Nephron progenitor cell (in vitro differentiated cells): ENCODE results near the gene KCNIP3.

Experiments used
- DNase-seq: peaks from one replicate; pipeline ENCODE4 v3.0.0; 2021
- H3K27ac Mint-ChIP-seq: 2 replicates; pipeline ENCODE4 v1.8.0; 2021; ENCODE audit warnings: mild to moderate bottlenecking, moderate library complexity, mixed read lengths
- H3K27me3 Mint-ChIP-seq: 2 replicates; pipeline ENCODE4 v1.8.0; 2021; ENCODE audit warnings: mild to moderate bottlenecking, low read depth, mixed read lengths; ENCODE audit not compliant: poor library complexity
- H3K36me3 Mint-ChIP-seq: 2 replicates; pipeline ENCODE4 v1.8.0; 2021; ENCODE audit warnings: low read depth, mixed read lengths
- H3K4me1 Mint-ChIP-seq: 2 replicates; pipeline ENCODE4 v1.8.0; 2021; ENCODE audit warnings: mixed read lengths
- H3K4me3 Mint-ChIP-seq: 2 replicates; pipeline ENCODE4 v1.8.0; 2021; ENCODE audit warnings: mild to moderate bottlenecking, moderate library complexity, mixed read lengths
- H3K9me3 Mint-ChIP-seq: 2 replicates; pipeline ENCODE4 v1.8.0; 2021; ENCODE audit warnings: mild to moderate bottlenecking, moderate library complexity, mixed read lengths
- TF ChIP-seq, protein P1 (sequence below): fragments of 200-600 bp; sonication (generic); IDR thresholded peaks from 2 replicates; pipeline ENCODE4 v1.5.0; 2021; ENCODE audit warnings: antibody characterized with exemption

The KCNIP3 gene

DNA sequence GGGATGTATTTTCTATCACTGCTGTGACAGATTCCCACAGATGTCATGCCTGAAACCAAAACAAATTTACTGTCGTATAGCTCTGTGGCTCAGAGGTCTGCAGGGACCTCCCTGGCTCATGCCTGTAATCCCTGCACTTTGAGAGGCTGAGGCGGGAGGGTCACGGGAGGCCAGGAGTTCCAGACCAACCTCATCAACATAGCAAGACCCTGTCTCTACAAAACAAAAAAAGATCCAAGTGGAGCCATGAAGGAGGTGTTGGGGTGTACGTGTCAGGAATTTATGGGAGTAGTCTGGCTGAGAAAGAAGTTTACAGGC is 54.4 kb downstream of the KCNIP3 start:
- H3K9me3 Mint-ChIP-seq: peaks cover 10% of the 10 kb centered on the region
- DNase-seq: no peak
- no peak overlapping the region for H3K27ac Mint-ChIP-seq
- H3K4me1 Mint-ChIP-seq: peaks cover 6% of the 10 kb centered on the region
- no peaks in the 10 kb centered on the region for H3K36me3 Mint-ChIP-seq
- no peak overlapping the region for H3K4me3 Mint-ChIP-seq
- H3K27me3 Mint-ChIP-seq: peaks cover 52% of the 10 kb centered on the region
- TF ChIP-seq, protein P1, sequence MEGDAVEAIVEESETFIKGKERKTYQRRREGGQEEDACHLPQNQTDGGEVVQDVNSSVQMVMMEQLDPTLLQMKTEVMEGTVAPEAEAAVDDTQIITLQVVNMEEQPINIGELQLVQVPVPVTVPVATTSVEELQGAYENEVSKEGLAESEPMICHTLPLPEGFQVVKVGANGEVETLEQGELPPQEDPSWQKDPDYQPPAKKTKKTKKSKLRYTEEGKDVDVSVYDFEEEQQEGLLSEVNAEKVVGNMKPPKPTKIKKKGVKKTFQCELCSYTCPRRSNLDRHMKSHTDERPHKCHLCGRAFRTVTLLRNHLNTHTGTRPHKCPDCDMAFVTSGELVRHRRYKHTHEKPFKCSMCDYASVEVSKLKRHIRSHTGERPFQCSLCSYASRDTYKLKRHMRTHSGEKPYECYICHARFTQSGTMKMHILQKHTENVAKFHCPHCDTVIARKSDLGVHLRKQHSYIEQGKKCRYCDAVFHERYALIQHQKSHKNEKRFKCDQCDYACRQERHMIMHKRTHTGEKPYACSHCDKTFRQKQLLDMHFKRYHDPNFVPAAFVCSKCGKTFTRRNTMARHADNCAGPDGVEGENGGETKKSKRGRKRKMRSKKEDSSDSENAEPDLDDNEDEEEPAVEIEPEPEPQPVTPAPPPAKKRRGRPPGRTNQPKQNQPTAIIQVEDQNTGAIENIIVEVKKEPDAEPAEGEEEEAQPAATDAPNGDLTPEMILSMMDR: no peak

DNA sequence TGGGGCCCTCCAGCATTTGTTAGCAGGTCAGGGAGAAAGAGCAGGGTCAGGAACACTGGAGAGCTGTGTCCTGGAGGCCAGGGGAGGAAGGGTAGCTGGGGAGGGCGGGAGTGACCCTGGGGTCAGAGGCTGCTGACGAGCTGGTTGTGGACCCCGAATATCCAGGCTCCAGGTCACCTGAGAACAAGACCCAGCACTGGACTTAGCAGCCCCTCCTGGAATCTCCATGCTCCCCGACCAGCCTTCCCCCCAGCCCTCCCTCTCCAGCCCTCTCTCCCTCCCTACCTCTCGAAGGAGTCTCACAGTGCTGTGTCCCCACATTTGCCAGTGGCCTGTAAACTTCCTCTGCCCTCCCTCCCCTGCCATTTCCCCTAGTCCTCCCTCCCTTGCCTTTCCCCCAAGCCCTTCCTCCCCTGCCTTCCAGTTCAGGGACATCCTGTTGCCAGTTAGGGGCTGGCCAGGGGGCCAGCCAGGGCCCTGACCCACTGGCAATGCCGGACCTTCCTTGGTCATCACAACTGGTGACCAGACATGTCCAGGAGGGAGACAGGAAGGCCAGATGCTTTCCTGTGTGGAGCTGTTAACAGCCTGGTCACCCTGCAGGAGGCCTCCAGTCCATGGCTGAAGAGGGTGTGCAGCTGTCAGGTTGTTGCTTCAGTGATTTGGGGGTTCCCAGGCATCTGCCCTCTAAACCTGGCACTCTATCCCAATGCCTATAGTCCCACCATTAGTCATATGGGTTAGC is 55.3 kb downstream of the KCNIP3 start:
- Mint-ChIP-seq H3K27me3 (peaks cover 45% of the 10 kb centered on the region), H3K36me3 (no peaks in the 10 kb centered on the region), H3K27ac (no peak overlapping the region), H3K4me1 (peaks cover 6% of the 10 kb centered on the region), H3K4me3 (no peak overlapping the region), H3K9me3 (peaks cover 14% of the 10 kb centered on the region)
- DNase-seq: no peak
- TF ChIP-seq, protein P1: no peak

DNA sequence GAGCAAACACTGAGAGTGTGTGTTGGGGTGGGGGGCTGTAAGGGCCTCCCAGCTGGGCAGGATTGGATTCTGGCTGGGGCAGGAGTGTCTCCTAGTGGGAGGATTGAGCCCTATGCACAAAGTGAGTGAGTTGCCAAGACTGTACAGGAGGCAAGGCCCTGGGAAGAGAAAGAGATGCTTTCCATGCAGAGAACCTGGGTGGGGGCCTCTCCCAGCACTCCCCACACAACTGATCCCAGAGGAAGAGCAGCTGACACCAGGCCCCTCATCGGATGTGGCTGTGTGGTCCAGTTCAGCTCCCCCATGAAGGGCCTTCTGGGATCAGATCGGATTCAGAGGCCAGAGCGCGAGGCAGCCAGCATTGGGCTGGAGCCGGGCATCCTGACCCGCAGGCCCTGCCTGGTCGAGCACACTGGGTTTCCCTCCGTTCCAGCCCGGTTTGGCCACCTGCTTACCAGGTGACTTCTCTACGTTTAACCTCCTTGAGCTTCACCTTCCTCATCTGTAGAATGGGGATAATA is 56.0 kb downstream of the KCNIP3 start:
- TF ChIP-seq, protein P1: no peak
- DNase-seq: no peak
- Mint-ChIP-seq H3K9me3 (peaks cover 14% of the 10 kb centered on the region), H3K27me3 (peaks cover 41% of the 10 kb centered on the region), H3K36me3 (no peaks in the 10 kb centered on the region), H3K27ac (no peak overlapping the region), H3K4me1 (peaks cover 6% of the 10 kb centered on the region), H3K4me3 (no peak overlapping the region)

DNA sequence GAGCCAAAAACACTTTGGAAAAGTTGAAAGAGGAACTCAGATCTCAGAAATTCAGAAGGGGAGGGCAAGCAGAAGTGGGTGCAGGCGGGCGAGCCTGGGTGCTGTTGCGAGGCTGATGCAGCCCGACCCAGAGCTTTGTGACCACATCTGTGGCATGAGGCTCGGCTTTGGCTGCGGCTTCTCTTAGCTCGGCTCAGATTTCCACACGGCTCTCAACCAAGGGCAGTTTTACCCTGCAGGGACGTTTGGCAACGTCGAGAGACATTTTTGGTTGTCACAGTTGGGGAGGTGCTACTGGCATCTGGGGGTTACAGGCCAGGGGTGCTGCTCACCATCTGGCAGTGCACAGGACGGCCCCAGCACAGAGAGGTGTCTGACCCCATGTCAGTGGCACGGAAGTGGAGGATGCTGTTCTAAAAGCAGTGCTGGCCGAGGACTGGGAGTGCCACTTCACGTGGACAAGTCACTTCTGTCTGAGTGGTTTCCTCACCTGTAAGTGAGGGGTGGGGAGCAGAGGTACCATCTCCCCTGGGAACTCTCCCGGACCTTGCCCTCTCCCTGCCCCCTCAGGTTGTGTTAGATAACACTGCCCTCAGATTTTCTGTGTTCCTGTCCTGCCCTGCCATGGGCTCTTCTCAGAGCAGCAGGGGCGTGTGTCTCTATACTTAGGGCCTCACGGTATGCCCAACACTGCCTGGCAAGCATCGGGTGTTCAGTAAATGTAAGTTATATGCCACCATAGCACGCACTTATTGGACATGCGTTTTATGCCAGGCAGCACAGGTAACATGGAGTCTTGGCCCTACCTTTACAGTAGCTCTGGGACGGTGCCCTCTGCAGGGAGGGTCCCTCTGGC is 56.7 kb downstream of the KCNIP3 start:
- Mint-ChIP-seq H3K27ac (no peak overlapping the region), H3K27me3 (peaks cover 34% of the 10 kb centered on the region)

DNA sequence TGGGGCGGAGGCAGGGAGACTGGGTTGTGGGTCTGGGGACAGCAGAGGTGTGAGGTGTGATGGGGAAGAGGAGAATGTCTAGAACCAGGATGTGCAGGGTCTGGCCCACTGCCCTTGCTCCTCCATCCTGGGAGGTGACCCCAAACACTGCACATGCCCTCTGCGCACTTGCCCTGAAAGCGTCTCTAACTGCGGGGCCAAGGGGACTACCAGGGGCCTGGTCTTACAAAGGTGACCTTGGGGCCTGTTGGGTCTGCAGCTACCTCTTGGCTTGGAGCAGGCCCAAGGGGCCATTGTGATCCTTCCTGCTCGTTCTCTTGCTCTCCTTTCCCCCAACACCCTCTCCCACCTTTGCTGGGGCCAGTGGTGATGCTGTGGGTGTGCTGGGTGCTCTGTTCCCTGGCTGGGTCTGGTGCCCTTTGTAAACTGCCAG is 57.3 kb downstream of the KCNIP3 start:
- Mint-ChIP-seq H3K27ac (no peak overlapping the region), H3K36me3 (no peaks in the 10 kb centered on the region), H3K4me1 (peaks cover 6% of the 10 kb centered on the region), H3K4me3 (no peak overlapping the region), H3K9me3 (peaks cover 17% of the 10 kb centered on the region), H3K27me3 (peaks cover 30% of the 10 kb centered on the region)
- TF ChIP-seq, protein P1: no peak
- DNase-seq: no peak

More for the DNA sequence above, 56.7 kb downstream of the KCNIP3 start:
- DNase-seq: no peak
- Mint-ChIP-seq H3K4me1 (peaks cover 6% of the 10 kb centered on the region), H3K9me3 (peaks cover 14% of the 10 kb centered on the region), H3K4me3 (no peak overlapping the region), H3K36me3 (no peaks in the 10 kb centered on the region)
- TF ChIP-seq, protein P1: no peak
